Fibroblast of mammary gland (primary cell): ENCODE measurements around the gene FAM89A.
"Not testable (repeated sequence)": the region's sequence is repeated elsewhere in the genome, so short reads cannot be mapped to it uniquely, and the experiment has no call there.

Experiments
- DNase-seq: peaks from one replicate; pipeline ENCODE4 v3.0.0-alpha.2; 2010; ENCODE audit warnings: low read depth
- H3K4me3 ChIP-seq: 2 replicates; pipeline ENCODE4 v1.5.1; 2011; ENCODE audit warnings: low read depth, mild to moderate bottlenecking, low read length, moderate library complexity; ENCODE audit not compliant: control insufficient read depth
- TF ChIP-seq, protein P1 (sequence below): conservative IDR thresholded peaks from 2 replicates; pipeline ENCODE4 v1.5.1; 2011; ENCODE audit warnings: low read depth, low read length, inconsistent platforms; ENCODE audit not compliant: control insufficient read depth, insufficient read depth

The FAM89A gene

DNA sequence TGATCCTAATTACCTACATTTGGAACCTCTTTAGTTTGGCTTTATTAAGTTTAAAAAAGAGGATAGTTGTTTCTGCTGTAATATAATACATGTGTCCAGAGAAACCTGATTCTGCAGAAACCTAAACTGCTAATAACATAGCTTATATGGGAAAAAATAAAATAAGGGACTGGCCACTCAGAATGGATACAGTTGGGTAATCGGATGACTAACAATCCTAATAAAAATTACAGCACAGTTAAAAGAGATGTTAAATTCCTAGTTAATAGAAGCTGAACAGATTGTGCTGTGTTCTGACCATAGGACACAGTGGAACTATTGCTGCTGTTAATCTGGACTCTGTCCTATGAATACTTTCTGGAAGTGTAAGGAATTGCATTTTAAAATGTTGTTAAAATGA lies 45.2 kb downstream of the FAM89A start:
- H3K4me3 ChIP-seq = no peak overlapping the region
- no peak for DNase-seq
- TF ChIP-seq, protein P1, sequence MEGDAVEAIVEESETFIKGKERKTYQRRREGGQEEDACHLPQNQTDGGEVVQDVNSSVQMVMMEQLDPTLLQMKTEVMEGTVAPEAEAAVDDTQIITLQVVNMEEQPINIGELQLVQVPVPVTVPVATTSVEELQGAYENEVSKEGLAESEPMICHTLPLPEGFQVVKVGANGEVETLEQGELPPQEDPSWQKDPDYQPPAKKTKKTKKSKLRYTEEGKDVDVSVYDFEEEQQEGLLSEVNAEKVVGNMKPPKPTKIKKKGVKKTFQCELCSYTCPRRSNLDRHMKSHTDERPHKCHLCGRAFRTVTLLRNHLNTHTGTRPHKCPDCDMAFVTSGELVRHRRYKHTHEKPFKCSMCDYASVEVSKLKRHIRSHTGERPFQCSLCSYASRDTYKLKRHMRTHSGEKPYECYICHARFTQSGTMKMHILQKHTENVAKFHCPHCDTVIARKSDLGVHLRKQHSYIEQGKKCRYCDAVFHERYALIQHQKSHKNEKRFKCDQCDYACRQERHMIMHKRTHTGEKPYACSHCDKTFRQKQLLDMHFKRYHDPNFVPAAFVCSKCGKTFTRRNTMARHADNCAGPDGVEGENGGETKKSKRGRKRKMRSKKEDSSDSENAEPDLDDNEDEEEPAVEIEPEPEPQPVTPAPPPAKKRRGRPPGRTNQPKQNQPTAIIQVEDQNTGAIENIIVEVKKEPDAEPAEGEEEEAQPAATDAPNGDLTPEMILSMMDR = no peak

DNA sequence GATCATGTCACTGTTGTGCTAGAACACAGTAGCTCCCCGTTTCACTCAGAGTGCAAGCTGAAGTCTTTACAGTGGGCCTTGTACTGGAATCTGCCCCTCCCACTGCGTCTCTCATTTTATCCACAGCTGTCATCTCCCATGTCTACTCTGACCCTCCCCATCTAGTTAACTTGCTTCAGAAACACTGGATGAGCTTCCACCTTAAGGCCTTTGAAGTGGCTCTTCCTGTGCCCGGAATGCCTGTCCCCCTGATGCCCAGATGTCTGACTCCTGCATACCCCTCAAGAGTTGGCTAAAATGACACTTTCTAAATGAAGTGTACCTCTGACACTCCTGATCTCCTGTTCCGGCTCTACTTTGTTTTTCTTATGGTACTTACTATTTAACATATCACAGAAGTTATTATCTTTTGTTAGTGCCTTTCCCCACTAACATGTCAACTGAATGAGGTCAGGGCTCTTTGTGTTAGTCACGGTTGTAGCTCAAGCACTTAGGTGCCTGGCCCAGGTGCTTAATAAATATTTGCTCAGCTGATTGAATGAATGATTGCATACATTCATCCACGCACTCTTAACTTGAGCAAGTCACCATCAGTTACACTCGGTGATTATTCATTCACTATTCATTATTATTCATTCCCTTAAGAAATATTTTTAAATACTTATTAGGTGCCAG lies 47.8 kb downstream of the FAM89A start:
- DNase-seq = no peak
- TF ChIP-seq, protein P1 = no peak
- H3K4me3 ChIP-seq = no peak overlapping the region

DNA sequence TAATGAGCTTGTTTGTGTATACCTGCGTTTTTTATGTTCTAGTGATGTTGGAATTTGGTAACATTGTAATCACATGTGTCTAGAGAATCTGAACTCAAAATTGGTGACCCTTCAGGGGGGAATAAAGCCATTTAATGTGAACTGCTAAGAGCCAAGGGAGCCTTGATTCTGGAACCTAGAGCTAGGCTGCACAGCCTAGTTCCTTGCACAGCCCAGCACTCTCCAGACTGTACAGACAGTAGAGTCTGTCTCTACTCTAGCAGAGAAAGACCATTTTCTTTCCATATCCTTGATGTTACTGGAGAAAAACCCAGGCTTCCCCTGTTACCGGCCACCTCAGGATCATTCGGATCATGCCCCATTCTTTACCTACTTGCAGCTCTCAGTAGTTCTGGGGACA lies 52.6 kb downstream of the FAM89A start:
- TF ChIP-seq, protein P1 = no peak
- no peak for DNase-seq
- no peak overlapping the region for H3K4me3 ChIP-seq

- DNase-seq = peak; percentile 85
- TF ChIP-seq, protein P1 = no peak
- no peak overlapping the region for H3K4me3 ChIP-seq
Measured at GRCh38 chr1:230986976-230987375, 53.1 kb downstream of the FAM89A start.

- TF ChIP-seq, protein P1 = no peak
- no peak overlapping the region for H3K4me3 ChIP-seq
- no peak for DNase-seq
Measured at GRCh38 chr1:230985711-230986110, 54.3 kb downstream of the FAM89A start.

GRCh38 chr1:230984622-230985515 lies 55.2 kb downstream of the FAM89A start:
- H3K4me3 ChIP-seq, DNase-seq: not testable (repeated sequence)

GRCh38 chr1:230983811-230984210 lies 56.2 kb downstream of the FAM89A start:
- no peak overlapping the region for H3K4me3 ChIP-seq
- TF ChIP-seq, protein P1 = no peak
- no peak for DNase-seq
